A549 (cell line): ENCODE results near the gene SLC39A11. TPM values are rescaled to one million over a fixed set of nuclear protein-coding genes. Genes with fewer than 3 reads are reported as not detected.

ENCODE experiments used
- ATAC-seq, 2 experiments: fragments of 200-7000 bp in 1 of 2; fragments of >200 bp in 1 of 2; cut with Nextera tagmentation in 1 of 2; cut with Tn5 transposase in 1 of 2; 3 replicates each; pipeline versions ENCODE4 v1.8.0 to v1.9.1; 2018 to 2020; ENCODE audit warnings: mild to moderate bottlenecking in 1 of 2, moderate library complexity in 1 of 2
- CTCF ChIA-PET: fragments of 300-600 bp; sonication (Branson Sonifier 250); formaldehyde crosslinking; extraction: SDS; loops from one replicate; lab custom pipeline; 2021; ENCODE audit warnings: antibody characterized with exemption, inconsistent platforms; lab: Yijun Ruan, JAX
- POLR2A ChIA-PET: fragments of 350-600 bp; formaldehyde crosslinking; extraction: SDS; loops from one replicate; lab custom pipeline; 2021; ENCODE audit warnings: antibody characterized with exemption, inconsistent platforms; lab: Yijun Ruan, JAX
- DNase-seq, 2 experiments: peaks; one replicate each; pipeline versions ENCODE4 v3.0.0 to v3.0.0-alpha.2; 2011 to 2016; ENCODE audit warnings: low read depth in 1 of 2, low spot score in 1 of 2
- FAIRE-seq: peaks from 2 replicates; lab custom pipeline; 2011; peaks lifted over from hg19 to GRCh38; lab: Jason Lieb, UNC
- H3K27ac ChIP-seq, 2 experiments: fragments of >200 bp; sonication (Bioruptor Twin); formaldehyde crosslinking; 3 replicates each; pipeline ENCODE4 v1.5.1; 2016 to 2017
- H3K4me1 ChIP-seq: fragments of >200 bp; sonication (Bioruptor Twin); formaldehyde crosslinking; 3 replicates; pipeline ENCODE4 v1.6.1; 2016
- H3K4me2 ChIP-seq: fragments of >200 bp; sonication (Bioruptor Twin); formaldehyde crosslinking; 3 replicates; pipeline ENCODE4 v1.6.1; 2016
- H3K4me3 ChIP-seq: fragments of >200 bp; sonication (Bioruptor Twin); formaldehyde crosslinking; 3 replicates; pipeline ENCODE4 v1.5.1; 2016
- H3K9me3 ChIP-seq: fragments of >200 bp; sonication (Bioruptor Twin); formaldehyde crosslinking; 3 replicates; pipeline ENCODE4 v1.6.1; 2016
- CEBPB ChIP-seq, 2 experiments: fragments of >200 bp in 1 of 2; sonication (Bioruptor Twin) in 1 of 2; formaldehyde crosslinking in 1 of 2; IDR thresholded peaks; 2 replicates each; pipeline ENCODE4 v1.6.1; 2012 to 2016
- EP300 ChIP-seq, 2 experiments: fragments of >200 bp; sonication (Bioruptor Twin); formaldehyde crosslinking; IDR thresholded peaks; 2 replicates in 1 of 2; 3 replicates in 1 of 2; pipeline ENCODE4 v1.6.1; 2016 to 2017
- FOSL2 ChIP-seq, 2 experiments: fragments of 450-650 bp in 1 of 2; fragments of >200 bp in 1 of 2; sonication (Bioruptor Twin) in 1 of 2; formaldehyde crosslinking; IDR thresholded peaks; 2 replicates each; pipeline versions ENCODE4 v1.5.0 to v1.6.1; 2016 to 2020; ENCODE audit warnings: mild to moderate bottlenecking in 1 of 2, moderate library complexity in 1 of 2
- GATA3 ChIP-seq: IDR thresholded peaks from 2 replicates; pipeline ENCODE4 v1.6.1; 2012; ENCODE audit warnings: borderline replicate concordance
- HDAC2 ChIP-seq: fragments of 200-600 bp; sonication (generic); IDR thresholded peaks from 2 replicates; pipeline ENCODE4 v1.6.1; 2016
- HEYL ChIP-seq: fragments of 250-450 bp; sonication (Bioruptor Pico); IDR thresholded peaks from 2 replicates; pipeline ENCODE4 v1.8.0; 2021; ENCODE audit warnings: mild to moderate bottlenecking, moderate library complexity
- HOXB13 ChIP-seq: fragments of 250-450 bp; sonication (Bioruptor Pico); IDR thresholded peaks from 2 replicates; pipeline ENCODE4 v1.5.0; 2020; ENCODE audit warnings: low read depth, mild to moderate bottlenecking, moderate library complexity
- HOXB5 ChIP-seq: fragments of 250-450 bp; sonication (Bioruptor Pico); IDR thresholded peaks from 2 replicates; pipeline ENCODE4 v1.5.0; 2020; ENCODE audit warnings: mild to moderate bottlenecking, moderate library complexity
- JUN ChIP-seq, 2 experiments: fragments of >200 bp; sonication (Bioruptor Twin); formaldehyde crosslinking; IDR thresholded peaks; 2 replicates in 1 of 2; 3 replicates in 1 of 2; pipeline ENCODE4 v1.6.1; 2016 to 2017
- JUNB ChIP-seq: fragments of >200 bp; sonication (Bioruptor Twin); formaldehyde crosslinking; IDR thresholded peaks from 2 replicates; pipeline ENCODE4 v1.6.1; 2016
- NFE2L2 ChIP-seq: fragments of 150-350 bp; conservative IDR thresholded peaks from 2 replicates; pipeline ENCODE4 v1.6.1; 2014; ENCODE audit warnings: low read length
- NR3C1 ChIP-seq: fragments of >200 bp; sonication (Bioruptor Twin); formaldehyde crosslinking; IDR thresholded peaks from 3 replicates; pipeline ENCODE4 v1.6.1; 2017
- PHF8 ChIP-seq: fragments of 200-600 bp; sonication (generic); IDR thresholded peaks from 2 replicates; pipeline ENCODE4 v1.6.1; 2016; ENCODE audit warnings: low read depth, mild to moderate bottlenecking, antibody characterized with exemption, moderate library complexity, borderline replicate concordance
- POLR2A ChIP-seq: IDR thresholded peaks from 2 replicates; pipeline ENCODE4 v1.6.1; 2012; ENCODE audit warnings: mild to moderate bottlenecking, low read length
- RAD21 ChIP-seq, 2 experiments: fragments of >200 bp in 1 of 2; sonication (Bioruptor Twin) in 1 of 2; formaldehyde crosslinking in 1 of 2; IDR thresholded peaks in 1 of 2; conservative IDR thresholded peaks in 1 of 2; 2 replicates in 1 of 2; 3 replicates in 1 of 2; pipeline ENCODE4 v1.6.1; 2012 to 2018; ENCODE audit warnings: inconsistent platforms in 1 of 2
- RFX5 ChIP-seq: fragments of 450-650 bp; IDR thresholded peaks from 2 replicates; pipeline ENCODE4 v1.7.1; 2014; ENCODE audit warnings: antibody characterized with exemption, mild to moderate bottlenecking, moderate library complexity
- RNF2 ChIP-seq: fragments of 200-600 bp; sonication (generic); IDR thresholded peaks from 2 replicates; pipeline ENCODE4 v1.6.1; 2016; ENCODE audit warnings: low read depth, mild to moderate bottlenecking, antibody characterized with exemption, moderate library complexity, borderline replicate concordance
- ZC3H11A ChIP-seq: fragments of 450-650 bp; IDR thresholded peaks from 2 replicates; pipeline ENCODE4 v1.6.1; 2014; ENCODE audit warnings: antibody characterized with exemption, mild to moderate bottlenecking
- ZFP36 ChIP-seq: fragments of 450-650 bp; IDR thresholded peaks from 2 replicates; pipeline ENCODE4 v1.6.1; 2014; ENCODE audit warnings: borderline replicate concordance; ENCODE audit not compliant: partially characterized antibody
- ZNF302 ChIP-seq: fragments of 250-450 bp; sonication (Bioruptor Pico); IDR thresholded peaks from 2 replicates; pipeline ENCODE4 v1.9.0; 2021; ENCODE audit warnings: inconsistent platforms, mild to moderate bottlenecking, moderate library complexity
- WGBS: methylation state at CpG from one replicate; pipeline ENCODE4 v1.1.6; 2017; ENCODE audit errors: missing lambda C conversion rate; 5-methylcytosine and 5-hydroxymethylcytosine counted together
- polyA plus RNA-seq, 4 experiments: library from polyadenylated mRNA; depleted of rRNA in 3 of 4; stranded (reverse); fragments of >200 nt; fragmentation: RNase III in 1 of 4; extraction: RNeasy Plus Mini Kit Qiagen cat#74134 plus additional on column Dnase treatment in 1 of 4; gene quantifications; 2 replicates in 3 of 4; 3 replicates in 1 of 4; pipeline ENCODE4 v1.2.3, GENCODE V29; 2011 to 2017
- TF ChIP-seq, protein P1 (sequence below): fragments of 450-650 bp; IDR thresholded peaks from 2 replicates; pipeline ENCODE4 v1.6.1; 2014; ENCODE audit warnings: antibody characterized with exemption
- TF ChIP-seq, protein P2 (sequence below): IDR thresholded peaks from 2 replicates; pipeline ENCODE4 v1.6.1; 2012
- TF ChIP-seq, protein P3 (sequence below): fragments of 250-450 bp; sonication (Bioruptor Pico); IDR thresholded peaks from 2 replicates; pipeline ENCODE4 v1.5.0; 2021; ENCODE audit warnings: mild to moderate bottlenecking, moderate library complexity, borderline replicate concordance
- TF ChIP-seq, protein P4 (sequence below): IDR thresholded peaks from 2 replicates; pipeline ENCODE4 v1.6.1; 2012; ENCODE audit warnings: low read depth, borderline replicate concordance

The SLC39A11 gene
- polyA plus RNA-seq, 2 of the 4 experiments (the other 2 are of a cell fraction), result 18.4 to 25.2 TPM

DNA sequence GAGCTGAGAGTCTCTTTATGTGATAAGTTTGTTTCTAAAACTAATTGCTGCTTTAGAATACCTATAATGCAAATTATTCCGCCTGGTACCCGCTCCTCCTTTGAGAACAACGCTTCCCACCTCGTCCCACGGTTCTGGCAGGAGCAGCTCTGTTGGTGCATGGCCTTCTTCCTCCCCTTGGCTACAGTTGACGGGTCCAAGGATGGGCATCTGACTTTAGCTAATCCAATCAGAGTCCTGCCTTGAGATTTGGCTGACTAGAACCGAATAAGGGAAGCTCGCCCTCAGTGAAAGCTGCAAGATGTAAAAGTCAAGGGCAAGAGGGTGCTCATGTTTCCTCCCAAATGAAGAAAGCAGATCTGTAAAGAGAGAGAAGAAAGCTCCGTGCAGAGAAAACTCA lies 481.3 kb downstream of the SLC39A11 start:
- no peak for FAIRE-seq
- ChIA-PET POLR2A (interaction anchor here (1.6 to 6.0 kb wide), 2 partner anchors 8 to 19 kb away, joined by 9 to 93 read pairs; no protein-coding TSS in a partner anchor), CTCF (interaction anchor here (0.9 to 5.8 kb wide), 10 partner anchors 8 to 115 kb away, joined by 3 to 49 read pairs (median 8); no protein-coding TSS in a partner anchor)
- WGBS, result 87% methylated on average over 9 of the region's 9 CpGs
- ATAC-seq, result no peak
- peaks cover 65% of the 10 kb centered on the region for H3K4me1 ChIP-seq
- peak overlapping the region; percentile 82 to 89 for H3K27ac ChIP-seq
- H3K9me3 ChIP-seq, result peaks cover 19% of the 10 kb centered on the region; the same call in 2 of the 3 replicates
- no peak for DNase-seq
- no peak overlapping the region for H3K4me2 ChIP-seq
- H3K4me3 ChIP-seq, result no peak overlapping the region
- TF ChIP-seq HDAC2, result no peak
- TF ChIP-seq EP300 (IDR thresholded peaks at IDR 0.05), result no peak
- no peak for TF ChIP-seq HOXB5 (CRISPR knock-in tag)
- TF ChIP-seq NR3C1, result no peak
- TF ChIP-seq, protein P1, sequence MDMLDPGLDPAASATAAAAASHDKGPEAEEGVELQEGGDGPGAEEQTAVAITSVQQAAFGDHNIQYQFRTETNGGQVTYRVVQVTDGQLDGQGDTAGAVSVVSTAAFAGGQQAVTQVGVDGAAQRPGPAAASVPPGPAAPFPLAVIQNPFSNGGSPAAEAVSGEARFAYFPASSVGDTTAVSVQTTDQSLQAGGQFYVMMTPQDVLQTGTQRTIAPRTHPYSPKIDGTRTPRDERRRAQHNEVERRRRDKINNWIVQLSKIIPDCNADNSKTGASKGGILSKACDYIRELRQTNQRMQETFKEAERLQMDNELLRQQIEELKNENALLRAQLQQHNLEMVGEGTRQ, result no peak
- 0 out of 2 replicates have a peak, but pooled peaks have one; percentile 47 for TF ChIP-seq RFX5
- no peak for TF ChIP-seq CEBPB (IDR thresholded peaks at IDR 0.05)
- no peak for TF ChIP-seq NFE2L2

DNA sequence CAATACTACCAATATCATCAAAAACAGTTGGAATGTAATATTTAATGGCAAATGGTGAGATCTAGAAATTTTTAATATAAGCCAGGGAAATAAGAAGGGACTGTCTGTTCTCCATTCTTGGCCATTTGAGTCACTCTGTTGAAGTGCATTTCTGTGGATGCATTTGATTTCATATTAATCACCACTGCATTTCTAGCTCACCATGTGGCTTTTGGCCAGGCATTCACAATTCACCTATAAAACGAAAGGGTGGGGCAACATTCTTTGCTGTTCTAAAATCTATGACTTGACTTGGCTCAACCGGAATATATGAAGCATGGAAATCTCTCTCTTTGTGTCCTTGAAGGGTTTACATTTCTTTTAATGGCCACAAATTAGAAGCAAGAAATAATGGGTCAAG lies 483.0 kb downstream of the SLC39A11 start:
- ChIA-PET POLR2A (interaction anchor here (1.7 kb wide), 1 partner anchor 17 kb away, joined by 10 read pairs; no protein-coding TSS in a partner anchor), CTCF (interaction anchor here (0.7 to 3.4 kb wide), 4 partner anchors 51 to 117 kb away, joined by 3 to 23 read pairs (median 7); no protein-coding TSS in a partner anchor)
- TF ChIP-seq GATA3 (peak; percentile 55; the same call in 1 of the 2 replicates), EP300 (IDR thresholded peaks at IDR 0.05) (peak in 1 of 2 experiments; percentile 24; a peak in 1 of 5 replicates), NR3C1 (no peak), RAD21 (conservative IDR thresholded peaks at IDR 0.05 in 1 of 2, IDR thresholded peaks at IDR 0.05 in 1 of 2) (no peak; a peak in 1 of 5 replicates), HOXB5 (CRISPR knock-in tag) (0 out of 2 replicates have a peak, but pooled peaks have one; percentile 41), HOXB13 (CRISPR knock-in tag) (0 out of 2 replicates have a peak, but pooled peaks have one; percentile 47), ZC3H11A (no peak), CEBPB (IDR thresholded peaks at IDR 0.05) (peak in 1 of 2 experiments; percentile 51; a peak in 1 of 4 replicates), JUN (IDR thresholded peaks at IDR 0.05) (peak in 1 of 2 experiments; percentile 51; a peak in 2 of 5 replicates), FOSL2 (IDR thresholded peaks at IDR 0.05) (0 out of 2 replicates have a peak, but pooled peaks have one; percentile 11), FOSL2 (CRISPR knock-in tag; IDR thresholded peaks at IDR 0.05) (peak; percentile 75), JUNB (peak; percentile 52)
- TF ChIP-seq, protein P2, sequence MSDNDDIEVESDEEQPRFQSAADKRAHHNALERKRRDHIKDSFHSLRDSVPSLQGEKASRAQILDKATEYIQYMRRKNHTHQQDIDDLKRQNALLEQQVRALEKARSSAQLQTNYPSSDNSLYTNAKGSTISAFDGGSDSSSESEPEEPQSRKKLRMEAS, result peak; percentile 82
- Histone ChIP-seq H3K27ac (peak overlapping the region; percentile 82 to 89), H3K4me1 (peaks cover 64% of the 10 kb centered on the region), H3K4me3 (no peak overlapping the region), H3K9me3 (peaks cover 19% of the 10 kb centered on the region; the same call in 2 of the 3 replicates), H3K4me2 (peak overlapping the region; percentile 56)
- FAIRE-seq (peak; percentile 99), DNase-seq (peak; percentile 64 to 80), ATAC-seq (peak in 1 of 2 experiments; percentile 46; a peak in 4 of 6 replicates)
- 3% methylated on average over 2 of the region's 2 CpGs for WGBS

DNA sequence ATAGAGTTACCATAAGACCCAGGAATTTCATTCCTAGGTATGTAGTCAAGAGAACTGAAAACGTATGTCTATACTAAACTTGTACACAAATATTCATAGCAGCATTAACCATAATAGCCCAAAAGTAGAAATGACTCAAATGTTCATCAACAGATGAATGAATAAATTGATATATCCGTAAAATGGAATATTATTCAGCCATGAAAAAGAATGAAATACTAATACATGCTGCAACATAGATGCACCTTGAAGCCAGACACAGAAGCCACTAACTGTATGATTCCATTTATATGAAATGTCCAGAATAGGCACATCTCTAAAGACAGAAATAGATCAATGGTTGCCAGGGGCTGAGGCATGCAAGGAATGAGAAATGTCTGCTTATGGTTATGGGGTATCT lies 484.1 kb downstream of the SLC39A11 start:
- no peak overlapping the region for H3K4me3 ChIP-seq
- ATAC-seq, result no peak
- H3K4me2 ChIP-seq, result no peak overlapping the region
- ChIA-PET POLR2A (interaction anchor here (1.7 kb wide), 1 partner anchor 16 kb away, joined by 10 read pairs; no protein-coding TSS in a partner anchor), CTCF (interaction anchor here (1.7 kb wide), 1 partner anchor 52 kb away, joined by 10 read pairs; no protein-coding TSS in a partner anchor)
- H3K27ac ChIP-seq, result peak overlapping the region; percentile 82 to 89
- FAIRE-seq, result peak; percentile 65
- TF ChIP-seq RNF2 (no peak), ZNF302 (no peak), PHF8 (no peak), JUN (IDR thresholded peaks at IDR 0.05) (no peak), HDAC2 (no peak), ZFP36 (no peak), CEBPB (IDR thresholded peaks at IDR 0.05) (no peak), HEYL (no peak), POLR2A (no peak)
- TF ChIP-seq, protein P3, sequence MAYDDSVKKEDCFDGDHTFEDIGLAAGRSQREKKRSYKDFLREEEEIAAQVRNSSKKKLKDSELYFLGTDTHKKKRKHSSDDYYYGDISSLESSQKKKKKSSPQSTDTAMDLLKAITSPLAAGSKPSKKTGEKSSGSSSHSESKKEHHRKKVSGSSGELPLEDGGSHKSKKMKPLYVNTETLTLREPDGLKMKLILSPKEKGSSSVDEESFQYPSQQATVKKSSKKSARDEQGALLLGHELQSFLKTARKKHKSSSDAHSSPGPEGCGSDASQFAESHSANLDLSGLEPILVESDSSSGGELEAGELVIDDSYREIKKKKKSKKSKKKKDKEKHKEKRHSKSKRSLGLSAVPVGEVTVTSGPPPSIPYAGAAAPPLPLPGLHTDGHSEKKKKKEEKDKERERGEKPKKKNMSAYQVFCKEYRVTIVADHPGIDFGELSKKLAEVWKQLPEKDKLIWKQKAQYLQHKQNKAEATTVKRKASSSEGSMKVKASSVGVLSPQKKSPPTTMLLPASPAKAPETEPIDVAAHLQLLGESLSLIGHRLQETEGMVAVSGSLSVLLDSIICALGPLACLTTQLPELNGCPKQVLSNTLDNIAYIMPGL (CRISPR knock-in tag), result no peak
- TF ChIP-seq, protein P4, sequence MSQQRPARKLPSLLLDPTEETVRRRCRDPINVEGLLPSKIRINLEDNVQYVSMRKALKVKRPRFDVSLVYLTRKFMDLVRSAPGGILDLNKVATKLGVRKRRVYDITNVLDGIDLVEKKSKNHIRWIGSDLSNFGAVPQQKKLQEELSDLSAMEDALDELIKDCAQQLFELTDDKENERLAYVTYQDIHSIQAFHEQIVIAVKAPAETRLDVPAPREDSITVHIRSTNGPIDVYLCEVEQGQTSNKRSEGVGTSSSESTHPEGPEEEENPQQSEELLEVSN, result no peak
- no peak for DNase-seq
- H3K4me1 ChIP-seq, result peaks cover 64% of the 10 kb centered on the region
- 81% methylated on average over 2 of the region's 2 CpGs for WGBS
- peaks cover 19% of the 10 kb centered on the region; the same call in 2 of the 3 replicates for H3K9me3 ChIP-seq
